Vagina (tissue), 2 donors: ENCODE measurements around the gene GALNT16.

Experiments used
- CTCF ChIP-seq, 3 experiments: fragments of 450-650 bp in 2 of 3; fragments of 200-600 bp in 1 of 3; sonication (generic) in 1 of 3; IDR thresholded peaks; one replicate each; pipeline ENCODE4 v1.5.1; 2017 to 2019; ENCODE audit warnings: antibody characterized with exemption in 3 of 3, mild to moderate bottlenecking in 2 of 3, moderate library complexity in 2 of 3
- POLR2A ChIP-seq, 2 donors: fragments of 450-650 bp; IDR thresholded peaks; one replicate each; pipeline ENCODE4 v1.6.1; 2017; ENCODE audit warnings: antibody characterized with exemption in 2 of 2, mild to moderate bottlenecking in 2 of 2, moderate library complexity in 2 of 2
- POLR2AphosphoS5 ChIP-seq, 2 donors: sonication (generic); formaldehyde crosslinking; IDR thresholded peaks; one replicate each; pipeline ENCODE4 v1.9.0; 2017; ENCODE audit warnings: antibody characterized with exemption in 2 of 2, mild to moderate bottlenecking in 2 of 2, low read depth in 1 of 2; ENCODE audit not compliant: insufficient read depth in 1 of 2

DNA sequence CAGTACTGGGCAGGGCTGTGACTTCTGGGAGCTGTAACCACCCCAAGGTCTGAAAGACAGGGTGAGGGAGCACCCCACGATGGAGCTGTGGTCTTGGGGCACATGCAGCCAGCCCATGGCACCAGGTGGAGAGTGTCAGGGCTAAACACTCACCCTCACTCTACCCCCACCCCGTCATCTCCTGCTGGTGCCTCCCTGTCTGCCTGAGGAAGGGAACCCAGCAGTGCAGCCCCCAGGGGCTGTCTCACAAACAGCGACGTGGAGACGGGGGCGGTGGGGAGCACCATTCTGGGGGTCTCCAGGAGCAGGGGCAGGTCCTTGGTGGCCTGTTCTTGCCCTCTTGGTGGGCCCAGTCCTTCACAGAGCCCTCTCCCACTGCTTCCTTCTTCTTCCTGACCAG lies 74.6 kb downstream of the GALNT16 start:
- no peak for TF ChIP-seq CTCF (IDR thresholded peaks at IDR 0.05)
- no peak for TF ChIP-seq POLR2A (IDR thresholded peaks at IDR 0.05)
- TF ChIP-seq POLR2AphosphoS5 (IDR thresholded peaks at IDR 0.05; ENCODE audit: insufficient read depth in 1 of 2, low read depth in 1 of 2), result no peak
